A549 treated with CpdA at 1 μM for 4 hours (cell line): Measurements from ENCODE around the gene SYT7. TPM values are rescaled to one million over a fixed set of nuclear protein-coding genes. Genes with fewer than 3 reads are reported as not detected.

Experiments
- total RNA-seq: library from RNA; stranded (reverse); fragments of 200-300 nt; extraction: Qiagen RNA extraction; gene quantifications from 5 replicates; pipeline ENCODE4 v1.2.3, GENCODE V29; 2022; ENCODE audit warnings: low read depth

SYT7 gene
- 0.69 to 1.1 TPM (median 1.1 TPM) in 5 replicates for total RNA-seq

DNA sequence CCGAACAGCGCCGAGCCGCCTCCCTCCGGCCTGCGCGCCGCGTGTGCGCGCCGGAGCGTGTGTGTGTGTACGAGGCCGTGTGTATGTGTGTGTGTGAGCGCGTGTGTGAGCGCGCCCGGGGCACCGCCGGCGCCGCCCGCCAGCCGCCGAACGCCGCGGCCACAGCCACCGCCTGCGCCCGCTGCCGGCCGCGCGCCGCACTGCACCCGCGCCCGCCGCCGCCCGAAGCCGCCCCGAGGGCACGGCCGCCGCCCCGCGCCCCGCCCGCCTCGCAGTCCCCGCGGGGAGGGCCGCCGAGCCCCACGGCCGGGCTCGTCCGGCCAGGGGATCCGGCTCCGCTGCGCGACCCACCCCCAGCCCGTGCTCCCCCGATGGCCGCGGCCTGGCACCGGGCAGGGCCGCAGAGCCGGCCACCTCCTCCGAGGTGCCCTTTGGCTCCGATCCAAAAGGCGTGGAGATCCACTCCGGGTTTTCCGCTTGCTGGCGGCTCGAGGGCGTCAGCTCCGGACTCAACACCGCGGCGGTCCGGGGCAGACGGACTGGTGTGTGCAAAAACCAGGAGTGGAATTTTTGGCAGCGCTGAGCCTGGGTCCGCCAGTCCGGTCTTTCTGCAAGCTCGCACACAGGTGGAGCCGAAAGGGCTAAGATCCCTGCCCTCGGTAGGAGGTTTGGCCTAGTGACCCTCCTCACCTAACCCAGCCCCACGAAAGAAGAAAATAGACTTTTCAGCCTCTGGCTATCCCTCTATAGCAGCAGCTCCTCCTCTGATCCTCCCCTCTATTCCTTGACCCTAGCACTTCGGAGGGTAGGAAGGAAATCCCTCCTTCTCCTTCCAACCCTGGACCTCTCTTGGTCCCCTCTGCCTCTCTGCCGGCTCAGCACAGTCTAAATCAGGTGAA, at the start of gene SYT7:
Gene SYT7, minus strand, starts transcription at position 47 of the 899 bp plus-strand sequence. CDS start 256 bp downstream, outside the sequence.

GRCh38 chr11:61507962-61508861, 72.7 kb downstream of the SYT7 start, which contains the start of gene LRRC10B:
LRRC10B (plus strand) TSS chr11:61508749; CDS start chr11:61508999, 250 bp downstream.

Other genes starting within 250 kb of the SYT7 start
- 164 to 177 TPM (median 170 TPM) in 5 replicates for gene DDB1, start 248.0 kb downstream of the SYT7 start, total RNA-seq
- gene TKFC, start 247.8 kb downstream of the SYT7 start, total RNA-seq = 42.7 to 75.6 TPM (median 69.4 TPM) in 5 replicates
- gene CYB561A3, start 219.2 kb downstream of the SYT7 start, total RNA-seq = 36.8 to 47.2 TPM (median 44.5 TPM) in 5 replicates
- gene TMEM138, start 218.7 kb downstream of the SYT7 start, total RNA-seq = 94.4 to 122 TPM (median 113 TPM) in 5 replicates
- 16.0 to 19.4 TPM (median 17.9 TPM) in 5 replicates for gene TMEM216, start 188.5 kb downstream of the SYT7 start, total RNA-seq
- gene CPSF7, start 151.1 kb downstream of the SYT7 start, total RNA-seq = 70.5 to 77.6 TPM (median 70.8 TPM) in 5 replicates
- 32.1 to 50.3 TPM (median 46.1 TPM) in 5 replicates for gene SDHAF2, start 151.0 kb downstream of the SYT7 start, total RNA-seq
- gene LRRC10B, start 72.3 kb downstream of the SYT7 start, total RNA-seq = 0.08 to 0.20 TPM (median 0.16 TPM) in 5 replicates
- 3.7 to 6.3 TPM (median 5.5 TPM) in 5 replicates for gene DAGLA, start 99.3 kb upstream of the SYT7 start, total RNA-seq
- gene MYRF, start 171.6 kb upstream of the SYT7 start, total RNA-seq = 16.3 to 24.3 TPM (median 19.8 TPM) in 5 replicates
- 212 to 267 TPM (median 242 TPM) in 5 replicates for gene TMEM258, start 211.5 kb upstream of the SYT7 start, total RNA-seq
- gene FEN1, start 211.8 kb upstream of the SYT7 start, total RNA-seq = 96.5 to 121 TPM (median 110 TPM) in 5 replicates
- 113 to 152 TPM (median 135 TPM) in 5 replicates for gene FADS1, start 235.9 kb upstream of the SYT7 start, total RNA-seq
- gene FADS2, start 247.2 kb upstream of the SYT7 start, total RNA-seq = 247 to 316 TPM (median 278 TPM) in 5 replicates